Activated CD4-positive, alpha-beta T cell treated with anti-CD3 and anti-CD28 coated beads, Interleukin-2, amount 50 U/mL, for 4 hours (primary cell): ENCODE measurements around the gene MS4A5.

ENCODE experiments used
- DNase-seq, 2 experiments: peaks; one replicate each; pipeline ENCODE4 v3.0.0-alpha.2; 2020

MS4A5 gene

DNA sequence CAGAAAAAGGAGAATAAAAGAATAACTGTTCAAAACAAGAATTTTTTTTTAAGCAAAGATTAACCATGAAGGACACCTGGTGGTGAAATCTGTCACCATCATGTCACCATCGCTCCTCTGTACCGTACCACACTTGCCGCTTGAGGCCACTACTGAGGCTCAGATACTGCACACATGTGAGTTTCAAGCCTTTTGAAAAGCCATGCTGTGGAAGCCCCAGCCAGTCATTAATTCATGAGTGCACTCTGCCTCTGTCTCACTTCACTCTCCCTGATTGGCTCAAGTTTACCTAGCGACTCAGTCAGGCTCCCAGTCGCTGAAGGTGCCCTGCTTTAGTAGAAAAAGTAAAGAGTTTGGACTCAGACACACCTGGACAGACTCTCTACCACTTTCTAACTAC lies 56.6 kb downstream of the MS4A5 start:
- DNase-seq = no peak

DNA sequence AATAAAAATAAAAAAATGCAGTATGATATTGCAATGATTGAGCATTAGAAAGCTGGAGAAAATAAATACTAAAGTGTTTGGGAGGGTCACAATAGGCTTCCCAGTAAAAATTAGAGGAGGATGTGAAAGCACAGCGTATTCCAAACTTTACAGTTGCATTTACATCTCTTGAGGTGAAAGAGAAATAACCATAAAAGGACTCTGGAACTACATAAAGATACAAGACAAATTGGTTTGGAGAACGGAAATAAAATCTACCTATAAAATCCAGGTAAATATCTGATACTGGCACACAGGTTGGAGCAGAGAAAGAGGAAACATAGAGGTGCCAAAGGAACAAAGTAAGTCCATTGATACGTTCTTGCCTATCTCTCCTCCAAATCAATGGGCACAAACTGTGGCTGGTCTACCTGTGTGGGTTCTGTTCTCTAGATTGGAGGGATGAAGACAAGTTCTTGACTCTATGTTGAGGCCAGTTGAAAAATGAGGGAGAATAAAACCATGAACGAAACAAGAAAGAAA lies 63.2 kb downstream of the MS4A5 start, which contains the start of gene MS4A12:
Gene MS4A12 (plus strand): TSS at position 291 of the 522 bp plus-strand sequence. CDS start 4,541 bp downstream, outside the sequence.
- DNase-seq = no peak

DNA sequence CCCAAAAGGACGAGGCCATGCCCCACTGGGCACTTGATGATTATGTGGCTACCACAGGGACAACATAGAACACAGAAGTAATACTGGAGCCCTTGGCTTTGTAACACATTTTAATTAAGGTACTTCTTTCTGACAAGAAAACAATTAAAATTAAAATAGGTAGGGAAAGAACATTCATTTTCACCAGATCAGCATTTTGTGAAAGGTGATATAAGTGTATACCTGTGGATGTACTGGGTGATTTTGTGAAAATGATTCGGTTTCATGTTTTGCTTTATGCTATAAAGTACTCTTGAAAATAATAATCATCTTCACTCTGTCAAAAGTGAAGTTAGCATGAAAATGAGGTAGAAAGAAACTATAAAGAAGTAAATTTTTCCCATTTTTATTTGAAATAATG lies 64.1 kb downstream of the MS4A5 start:
- no peak for DNase-seq
